GM19043 (cell line): Measurements from ENCODE around the gene MOV10.
"Not testable (repeated sequence)": the region's sequence is repeated elsewhere in the genome, so short reads cannot be mapped to it uniquely, and the experiment has no call there.

Experiments
- ATAC-seq: cut with Tn5 transposase; IDR thresholded peaks from one replicate; pipeline ENCODE4 v1.9.1; 2021; ENCODE audit warnings: low read depth; ENCODE audit not compliant: unreplicated experiment

Gene MOV10

GRCh38 chr1:112728306-112728971, 54.0 kb downstream of the MOV10 start:
- not testable (repeated sequence) for ATAC-seq

- ATAC-seq = not testable (repeated sequence)
Observed at GRCh38 chr1:112729011-112729410, 54.6 kb downstream of the MOV10 start.

GRCh38 chr1:112729909-112730308, 55.5 kb downstream of the MOV10 start:
- no peak for ATAC-seq

- no peak for ATAC-seq
Observed at GRCh38 chr1:112731451-112731850, 57.0 kb downstream of the MOV10 start.

- ATAC-seq = no peak
Observed at GRCh38 chr1:112735752-112736151, 61.3 kb downstream of the MOV10 start.

GRCh38 chr1:112737573-112737972, 63.1 kb downstream of the MOV10 start:
- no peak for ATAC-seq

- no peak for ATAC-seq
Observed at GRCh38 chr1:112743174-112744008, 68.9 kb downstream of the MOV10 start.

GRCh38 chr1:112744009-112744578, 69.6 kb downstream of the MOV10 start:
- no peak for ATAC-seq

GRCh38 chr1:112748396-112748795, 73.9 kb downstream of the MOV10 start:
- no peak for ATAC-seq
